22Rv1 (cell line): ENCODE measurements around the gene GRIK5.

Experiments
- ZFX ChIP-seq: fragments of 450-650 bp; IDR thresholded peaks from 2 replicates; pipeline ENCODE4 v1.6.1; 2017; ENCODE audit warnings: antibody characterized with exemption, borderline replicate concordance
- TF ChIP-seq, protein P1 (sequence below): fragments of 450-650 bp; IDR thresholded peaks from 2 replicates; pipeline ENCODE4 v1.5.1; 2017; ENCODE audit warnings: mild to moderate bottlenecking

GRCh38 chr19:41960973-41961372 is 109.0 kb downstream of the GRIK5 start:
- TF ChIP-seq, protein P1, sequence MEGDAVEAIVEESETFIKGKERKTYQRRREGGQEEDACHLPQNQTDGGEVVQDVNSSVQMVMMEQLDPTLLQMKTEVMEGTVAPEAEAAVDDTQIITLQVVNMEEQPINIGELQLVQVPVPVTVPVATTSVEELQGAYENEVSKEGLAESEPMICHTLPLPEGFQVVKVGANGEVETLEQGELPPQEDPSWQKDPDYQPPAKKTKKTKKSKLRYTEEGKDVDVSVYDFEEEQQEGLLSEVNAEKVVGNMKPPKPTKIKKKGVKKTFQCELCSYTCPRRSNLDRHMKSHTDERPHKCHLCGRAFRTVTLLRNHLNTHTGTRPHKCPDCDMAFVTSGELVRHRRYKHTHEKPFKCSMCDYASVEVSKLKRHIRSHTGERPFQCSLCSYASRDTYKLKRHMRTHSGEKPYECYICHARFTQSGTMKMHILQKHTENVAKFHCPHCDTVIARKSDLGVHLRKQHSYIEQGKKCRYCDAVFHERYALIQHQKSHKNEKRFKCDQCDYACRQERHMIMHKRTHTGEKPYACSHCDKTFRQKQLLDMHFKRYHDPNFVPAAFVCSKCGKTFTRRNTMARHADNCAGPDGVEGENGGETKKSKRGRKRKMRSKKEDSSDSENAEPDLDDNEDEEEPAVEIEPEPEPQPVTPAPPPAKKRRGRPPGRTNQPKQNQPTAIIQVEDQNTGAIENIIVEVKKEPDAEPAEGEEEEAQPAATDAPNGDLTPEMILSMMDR: no peak
- no peak for TF ChIP-seq ZFX
